WERI-Rb-1 (cell line): ENCODE results near the gene FARS2.
A peak's percentile ranks its signal among the peaks of the same experiment; 100 is the strongest.

Experiments used
- DNase-seq: peaks from one replicate; pipeline ENCODE4 v3.0.0-alpha.2; 2020
- H3K27ac ChIP-seq: fragments of 250-450 bp; sonication (Bioruptor Pico); 2 replicates; pipeline ENCODE4 v1.5.1; 2020; ENCODE audit warnings: mild to moderate bottlenecking, moderate library complexity
- H3K27me3 ChIP-seq: fragments of 250-450 bp; sonication (Bioruptor Pico); 2 replicates; pipeline ENCODE4 v1.5.1; 2021; ENCODE audit warnings: mild to moderate bottlenecking, low read depth, moderate library complexity; ENCODE audit not compliant: insufficient read depth, severe bottlenecking
- H3K36me3 ChIP-seq: fragments of 250-450 bp; sonication (Bioruptor Pico); 2 replicates; pipeline ENCODE4 v1.5.1; 2020; ENCODE audit warnings: mild to moderate bottlenecking, moderate library complexity
- H3K4me3 ChIP-seq: 2 replicates; pipeline ENCODE4 v1.5.1; 2011; ENCODE audit warnings: low read depth, mild to moderate bottlenecking, control low read depth, low read length
- H3K9me3 ChIP-seq: fragments of 250-450 bp; sonication (Bioruptor Pico); 2 replicates; pipeline ENCODE4 v1.5.1; 2021; ENCODE audit warnings: mild to moderate bottlenecking, moderate library complexity; ENCODE audit not compliant: severe bottlenecking
- CTCF ChIP-seq: IDR thresholded peaks from 2 replicates; pipeline ENCODE4 v1.5.1; 2011; ENCODE audit warnings: low read depth, mild to moderate bottlenecking, control low read depth, inconsistent platforms, low read length

The FARS2 gene

GRCh38 chr6:5701174-5701573 lies 439.9 kb downstream of the FARS2 start:
- peak; percentile 91 for DNase-seq
- H3K36me3 ChIP-seq: no peaks in the 10 kb centered on the region
- H3K4me3 ChIP-seq: peak overlapping the region; percentile 3
- no peak for TF ChIP-seq CTCF
- peaks cover 4% of the 10 kb centered on the region for H3K9me3 ChIP-seq
- H3K27me3 ChIP-seq: no peaks in the 10 kb centered on the region
- H3K27ac ChIP-seq: peak overlapping the region; percentile 46

GRCh38 chr6:5704708-5705107 lies 443.4 kb downstream of the FARS2 start:
- TF ChIP-seq CTCF: no peak
- H3K4me3 ChIP-seq: no peak overlapping the region

GRCh38 chr6:5705252-5705651 lies 443.9 kb downstream of the FARS2 start:
- Histone ChIP-seq H3K4me3 (no peak overlapping the region), H3K36me3 (no peaks in the 10 kb centered on the region), H3K27me3 (no peaks in the 10 kb centered on the region), H3K27ac (no peak overlapping the region), H3K9me3 (no peaks in the 10 kb centered on the region)
- no peak for DNase-seq
- TF ChIP-seq CTCF: no peak

More at GRCh38 chr6:5704708-5705107, 443.4 kb downstream of the FARS2 start:
- no peak overlapping the region for H3K27ac ChIP-seq
- no peak for DNase-seq
- no peaks in the 10 kb centered on the region for H3K36me3 ChIP-seq
- no peaks in the 10 kb centered on the region for H3K9me3 ChIP-seq
- H3K27me3 ChIP-seq: no peaks in the 10 kb centered on the region

- H3K9me3 ChIP-seq: no peaks in the 10 kb centered on the region
- no peaks in the 10 kb centered on the region for H3K36me3 ChIP-seq
- H3K27me3 ChIP-seq: no peaks in the 10 kb centered on the region
- H3K4me3 ChIP-seq: no peak overlapping the region
- TF ChIP-seq CTCF: no peak
- DNase-seq: no peak
- H3K27ac ChIP-seq: no peak overlapping the region
These were observed 445.1 kb downstream of the FARS2 start for GRCh38 chr6:5706124-5707033.

GRCh38 chr6:5707281-5708045 lies 446.1 kb downstream of the FARS2 start:
- Histone ChIP-seq H3K9me3 (no peaks in the 10 kb centered on the region), H3K27ac (no peak overlapping the region), H3K4me3 (no peak overlapping the region), H3K36me3 (no peaks in the 10 kb centered on the region), H3K27me3 (no peaks in the 10 kb centered on the region)
- no peak for TF ChIP-seq CTCF
- no peak for DNase-seq
